Kidney epithelial cell (primary cell): ENCODE data around the gene CLASP2. TPM values are rescaled to one million over a fixed set of nuclear protein-coding genes. Genes with fewer than 3 reads are reported as not detected.

Source experiments
- DNase-seq: peaks from one replicate; pipeline ENCODE4 v3.0.0-alpha.2; 2010; ENCODE audit warnings: low read depth
- H3K27me3 ChIP-seq: 2 replicates; pipeline ENCODE4 v1.6.0; 2011; ENCODE audit warnings: low read length; ENCODE audit not compliant: control insufficient read depth, insufficient read depth
- H3K36me3 ChIP-seq: 2 replicates; pipeline ENCODE4 v1.5.1; 2011; ENCODE audit warnings: low read length; ENCODE audit not compliant: control insufficient read depth, insufficient read depth
- H3K4me3 ChIP-seq: 2 replicates; pipeline ENCODE4 v1.5.1; 2011; ENCODE audit warnings: low read depth, mild to moderate bottlenecking, control low read depth, low read length
- total RNA-seq: library from RNA; depleted of rRNA; stranded (reverse); fragments of >200 nt; gene quantifications from 2 replicates; pipeline ENCODE4 v1.2.3, GENCODE V29; 2015
- TF ChIP-seq, protein P1 (sequence below): IDR thresholded peaks from 2 replicates; pipeline ENCODE4 v1.5.1; 2011; ENCODE audit warnings: mild to moderate bottlenecking, moderate library complexity, low read length, control low read depth, inconsistent platforms; ENCODE audit not compliant: insufficient read depth, poor library complexity, severe bottlenecking

CLASP2 gene
- total RNA-seq, 1 donor from 2014 or later, result 52.4 TPM

DNA sequence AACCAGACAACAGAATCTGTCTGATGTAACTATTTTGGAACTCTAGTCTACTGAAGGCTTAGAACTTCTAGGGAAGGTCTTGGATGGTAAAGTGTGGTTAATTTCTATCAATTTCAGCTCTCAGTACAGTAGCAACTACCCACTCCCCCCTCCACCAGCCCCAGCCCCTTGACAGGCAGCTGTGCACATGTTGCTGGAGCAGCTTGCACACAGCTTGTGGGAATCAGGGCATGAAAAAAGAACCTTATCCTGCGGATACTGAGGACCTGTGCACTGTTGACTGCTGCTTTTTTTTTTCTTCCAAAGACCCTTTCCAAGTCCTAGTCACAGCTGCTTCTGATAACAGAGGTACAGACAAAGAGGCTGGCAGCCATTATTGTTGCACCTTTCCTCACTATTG lies 196.3 kb downstream of the CLASP2 start:
- Histone ChIP-seq H3K36me3 (no peaks in the 10 kb centered on the region), H3K4me3 (no peak overlapping the region), H3K27me3 (no peaks in the 10 kb centered on the region)
- TF ChIP-seq, protein P1, sequence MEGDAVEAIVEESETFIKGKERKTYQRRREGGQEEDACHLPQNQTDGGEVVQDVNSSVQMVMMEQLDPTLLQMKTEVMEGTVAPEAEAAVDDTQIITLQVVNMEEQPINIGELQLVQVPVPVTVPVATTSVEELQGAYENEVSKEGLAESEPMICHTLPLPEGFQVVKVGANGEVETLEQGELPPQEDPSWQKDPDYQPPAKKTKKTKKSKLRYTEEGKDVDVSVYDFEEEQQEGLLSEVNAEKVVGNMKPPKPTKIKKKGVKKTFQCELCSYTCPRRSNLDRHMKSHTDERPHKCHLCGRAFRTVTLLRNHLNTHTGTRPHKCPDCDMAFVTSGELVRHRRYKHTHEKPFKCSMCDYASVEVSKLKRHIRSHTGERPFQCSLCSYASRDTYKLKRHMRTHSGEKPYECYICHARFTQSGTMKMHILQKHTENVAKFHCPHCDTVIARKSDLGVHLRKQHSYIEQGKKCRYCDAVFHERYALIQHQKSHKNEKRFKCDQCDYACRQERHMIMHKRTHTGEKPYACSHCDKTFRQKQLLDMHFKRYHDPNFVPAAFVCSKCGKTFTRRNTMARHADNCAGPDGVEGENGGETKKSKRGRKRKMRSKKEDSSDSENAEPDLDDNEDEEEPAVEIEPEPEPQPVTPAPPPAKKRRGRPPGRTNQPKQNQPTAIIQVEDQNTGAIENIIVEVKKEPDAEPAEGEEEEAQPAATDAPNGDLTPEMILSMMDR, result no peak
- DNase-seq, result no peak

DNA sequence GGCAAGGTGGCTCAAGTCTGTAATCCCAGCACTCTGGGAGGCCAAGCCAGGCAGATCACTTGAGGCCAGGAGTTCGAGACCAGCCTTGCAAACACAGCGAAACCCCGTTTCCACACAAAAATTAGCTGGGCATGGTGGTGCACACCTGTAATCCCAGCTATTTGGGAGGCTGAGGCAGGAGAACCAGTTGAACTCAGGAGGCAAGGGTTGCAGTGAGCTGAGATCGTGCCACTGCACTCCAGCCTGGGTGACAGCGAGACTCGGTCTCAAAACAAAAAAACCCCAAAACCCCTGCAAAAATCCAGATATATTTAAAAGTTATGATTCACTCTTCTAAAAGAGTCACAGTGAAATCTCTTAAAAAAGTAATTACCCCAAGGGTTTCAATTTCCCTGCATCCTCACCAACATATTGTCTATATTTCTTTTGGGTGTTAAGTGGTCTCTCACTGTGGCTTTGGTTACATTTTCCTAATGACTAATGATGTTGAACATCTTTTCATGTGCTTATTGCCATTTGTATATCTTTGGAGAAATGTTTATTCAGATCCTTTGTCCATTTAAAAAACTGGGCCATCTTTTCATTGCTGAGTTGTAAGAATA lies 204.7 kb downstream of the CLASP2 start:
- no peak overlapping the region for H3K4me3 ChIP-seq
- TF ChIP-seq, protein P1, result no peak
- DNase-seq, result no peak
- H3K36me3 ChIP-seq, result no peaks in the 10 kb centered on the region
- no peaks in the 10 kb centered on the region for H3K27me3 ChIP-seq

DNA sequence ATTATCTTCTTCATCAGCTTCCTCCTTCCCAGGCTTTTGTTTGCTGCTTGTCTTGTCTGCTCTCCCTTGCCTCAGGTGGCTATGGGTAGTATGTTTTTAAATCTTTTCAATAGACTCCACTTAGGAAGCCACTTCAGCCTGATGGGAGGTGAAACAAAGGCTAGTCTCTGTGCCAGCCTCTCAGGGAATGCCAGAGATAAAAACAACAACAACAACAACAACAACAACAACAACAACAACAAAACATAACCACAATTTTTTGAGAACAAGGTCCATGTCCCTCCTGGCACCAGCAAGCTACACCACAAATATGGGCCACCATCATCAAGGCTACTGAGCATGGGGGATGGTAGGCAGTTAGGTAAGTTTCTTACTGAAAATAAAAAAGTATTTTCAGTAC lies 213.0 kb downstream of the CLASP2 start:
- no peaks in the 10 kb centered on the region for H3K27me3 ChIP-seq
- no peaks in the 10 kb centered on the region for H3K36me3 ChIP-seq
- no peak overlapping the region for H3K4me3 ChIP-seq
- no peak for DNase-seq
- TF ChIP-seq, protein P1, result no peak

DNA sequence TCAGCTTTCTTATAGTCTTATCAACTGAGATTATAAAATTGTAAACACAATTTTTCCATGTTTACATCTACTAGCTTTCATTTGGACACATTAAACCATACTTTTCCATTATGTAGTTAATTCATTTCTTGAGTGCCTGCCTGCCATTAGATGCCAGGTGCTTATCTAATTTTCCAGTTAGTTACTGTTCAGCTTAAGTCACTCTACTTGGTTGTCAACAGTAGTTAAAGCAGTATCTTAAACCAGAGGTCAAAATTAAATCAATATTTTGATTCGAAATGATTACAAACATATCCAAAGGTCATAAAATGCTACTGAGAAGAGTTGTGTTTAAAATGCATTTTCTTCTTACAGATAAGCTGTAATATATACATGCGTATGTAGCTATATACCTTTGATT lies 221.6 kb downstream of the CLASP2 start:
- Histone ChIP-seq H3K27me3 (no peaks in the 10 kb centered on the region), H3K36me3 (no peaks in the 10 kb centered on the region)
- no peak for DNase-seq

DNA sequence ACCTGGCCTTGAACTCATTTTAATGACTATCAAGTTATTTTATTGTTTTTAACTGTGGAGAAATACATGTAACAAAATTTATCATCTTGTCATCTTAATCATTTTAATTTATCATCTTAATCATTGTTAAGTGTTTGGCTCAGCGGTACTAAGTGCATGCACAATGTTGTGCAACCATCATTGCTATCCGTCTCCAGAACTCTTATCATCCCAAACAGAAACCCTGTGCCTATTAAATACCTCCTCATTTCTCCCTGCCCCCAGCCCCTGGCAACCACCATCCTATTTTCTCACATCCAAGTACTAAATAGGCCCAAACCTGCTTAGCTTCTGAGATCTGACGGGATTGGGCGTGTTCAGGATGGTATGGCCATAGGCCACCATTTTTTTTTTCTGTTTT lies 226.3 kb downstream of the CLASP2 start:
- Histone ChIP-seq H3K27me3 (no peaks in the 10 kb centered on the region), H3K4me3 (no peak overlapping the region), H3K36me3 (no peaks in the 10 kb centered on the region)
- no peak for DNase-seq
- TF ChIP-seq, protein P1, result no peak

More for the DNA sequence above, 221.6 kb downstream of the CLASP2 start:
- H3K4me3 ChIP-seq, result no peak overlapping the region
- TF ChIP-seq, protein P1, result no peak

DNA sequence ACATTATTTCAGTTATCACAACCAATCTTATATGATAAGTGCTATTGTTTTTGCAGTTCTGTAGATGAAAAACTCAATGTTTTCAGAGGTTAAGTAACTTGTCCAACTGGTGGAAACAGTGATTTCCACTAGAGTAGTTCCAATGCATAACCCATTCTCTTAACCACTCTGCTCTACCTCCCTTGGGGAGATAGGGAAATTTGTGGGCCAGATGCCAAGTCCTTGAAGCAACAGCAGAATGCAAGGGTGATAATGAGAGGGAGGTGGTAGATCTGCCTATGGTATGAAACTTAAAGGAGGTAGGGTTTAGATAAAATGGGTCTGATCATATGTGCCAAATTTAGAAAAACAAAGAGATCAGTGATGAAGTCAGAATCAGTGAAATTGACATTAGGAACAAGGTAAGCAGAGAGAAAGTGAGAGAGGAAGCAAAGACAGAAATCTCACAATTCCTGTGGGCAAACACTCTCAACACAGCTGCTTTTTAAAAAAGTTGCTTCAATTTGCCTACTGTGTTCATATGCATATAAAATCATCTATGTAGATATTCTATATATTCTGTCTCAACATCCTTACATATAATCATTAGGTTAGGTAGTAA lies 227.3 kb downstream of the CLASP2 start:
- Histone ChIP-seq H3K4me3 (no peak overlapping the region), H3K27me3 (no peaks in the 10 kb centered on the region), H3K36me3 (no peaks in the 10 kb centered on the region)
- DNase-seq, result no peak
- TF ChIP-seq, protein P1, result no peak
